ACC112 (cell line): ENCODE data around the gene POLD2.

Experiments
- H2AFZ ChIP-seq: fragments of 200-600 bp; sonication (generic); one replicate; pipeline ENCODE4 v1.6.0; 2017; ENCODE audit warnings: antibody characterized with exemption, low read length; ENCODE audit not compliant: unreplicated experiment
- H3K27ac ChIP-seq: fragments of 200-600 bp; sonication (generic); 2 replicates; pipeline ENCODE4 v1.5.1; 2014; ENCODE audit warnings: low read depth, mild to moderate bottlenecking, antibody characterized with exemption, low read length, moderate library complexity
- H3K27me3 ChIP-seq: fragments of 200-600 bp; sonication (generic); 2 replicates; pipeline ENCODE4 v1.6.1; 2014; ENCODE audit warnings: mild to moderate bottlenecking, antibody characterized with exemption, low read length, moderate library complexity, mixed read lengths; ENCODE audit not compliant: insufficient read depth
- H3K36me3 ChIP-seq: fragments of 200-600 bp; sonication (generic); 2 replicates; pipeline ENCODE4 v1.6.1; 2016; ENCODE audit warnings: mild to moderate bottlenecking, antibody characterized with exemption, low read length, moderate library complexity, mixed read lengths; ENCODE audit not compliant: insufficient read depth
- H3K4me1 ChIP-seq: fragments of 200-600 bp; sonication (generic); one replicate; pipeline ENCODE4 v1.6.1; 2016; ENCODE audit warnings: low read length, mixed read lengths; ENCODE audit not compliant: insufficient read depth, unreplicated experiment, control insufficient read depth
- H3K4me3 ChIP-seq: fragments of 200-600 bp; sonication (generic); 2 replicates; pipeline ENCODE4 v1.5.1; 2014; ENCODE audit warnings: mild to moderate bottlenecking, low read depth, low read length
- H3K79me2 ChIP-seq: fragments of 200-600 bp; sonication (generic); one replicate; pipeline ENCODE4 v1.6.0; 2016; ENCODE audit warnings: low read length; ENCODE audit not compliant: control insufficient read depth, unreplicated experiment, insufficient read depth

Gene POLD2

GRCh38 chr7:44065431-44066110 lies 57.8 kb downstream of the POLD2 start, which contains the start of gene PGAM2:
Gene PGAM2 (minus strand): TSS chr7:44065567. CDS start chr7:44065529, 38 bp downstream.
- Histone ChIP-seq H3K4me3 (no peak within 1 kb of the TSS), H2AFZ (no peak within 1 kb of the TSS), H3K36me3 (no peaks in the 10 kb centered on the region), H3K79me2 (no peaks in the 10 kb centered on the region), H3K27me3 (peaks cover 9% of the 10 kb centered on the region; the same call in 1 of the 2 replicates), H3K27ac (no peak within 1 kb of the TSS), H3K4me1 (peaks cover 12% of the 10 kb centered on the region)

- Histone ChIP-seq H3K27ac (no peak overlapping the region), H3K27me3 (peaks cover 9% of the 10 kb centered on the region; the same call in 1 of the 2 replicates), H3K4me1 (peaks cover 12% of the 10 kb centered on the region), H3K4me3 (no peak overlapping the region), H3K36me3 (no peaks in the 10 kb centered on the region), H2AFZ (no peak overlapping the region), H3K79me2 (no peaks in the 10 kb centered on the region)
Observed at GRCh38 chr7:44064791-44065430, 58.4 kb downstream of the POLD2 start.
